SJSA1 (cell line): Measurements from ENCODE around the gene PEMT. TPM values are rescaled to one million over a fixed set of nuclear protein-coding genes. Genes with fewer than 3 reads are reported as not detected.
A peak's percentile ranks its signal among the peaks of the same experiment; 100 is the strongest.

Source experiments
- DNase-seq, 2 experiments: peaks; one replicate each; pipeline ENCODE4 v3.0.0-alpha.2; 2015 to 2020; ENCODE audit warnings: low spot score in 2 of 2, low read depth in 1 of 2
- H3K27ac ChIP-seq: fragments of 250-450 bp; sonication (Bioruptor Pico); 2 replicates; pipeline ENCODE4 v1.5.1; 2020; ENCODE audit warnings: mild to moderate bottlenecking, moderate library complexity
- H3K27me3 ChIP-seq: fragments of 250-450 bp; sonication (Bioruptor Pico); replicated peaks from 2 replicates; pipeline ENCODE4 v1.5.1; 2020; ENCODE audit warnings: mild to moderate bottlenecking, moderate library complexity
- H3K36me3 ChIP-seq: fragments of 250-450 bp; sonication (Bioruptor Pico); 2 replicates; pipeline ENCODE4 v1.5.1; 2020; ENCODE audit warnings: mild to moderate bottlenecking
- H3K4me1 ChIP-seq: fragments of 250-450 bp; sonication (Bioruptor Pico); replicated peaks from 2 replicates; pipeline ENCODE4 v1.6.1; 2021; ENCODE audit warnings: mild to moderate bottlenecking
- H3K4me3 ChIP-seq: fragments of 250-450 bp; sonication (Bioruptor Pico); 2 replicates; pipeline ENCODE4 v1.5.1; 2020; ENCODE audit warnings: mild to moderate bottlenecking
- H3K9me3 ChIP-seq: fragments of 250-450 bp; sonication (Bioruptor Pico); replicated peaks from 2 replicates; pipeline ENCODE4 v1.5.1; 2020; ENCODE audit warnings: mild to moderate bottlenecking
- total RNA-seq: library from RNA; depleted of rRNA; stranded (reverse); fragments of >200 nt; shearing (Covaris generic); gene quantifications from 2 replicates; pipeline ENCODE4 v1.2.3, GENCODE V29; 2014

PEMT gene
- total RNA-seq, 1 experiment from 2014 or later, result 49.2 TPM

DNA sequence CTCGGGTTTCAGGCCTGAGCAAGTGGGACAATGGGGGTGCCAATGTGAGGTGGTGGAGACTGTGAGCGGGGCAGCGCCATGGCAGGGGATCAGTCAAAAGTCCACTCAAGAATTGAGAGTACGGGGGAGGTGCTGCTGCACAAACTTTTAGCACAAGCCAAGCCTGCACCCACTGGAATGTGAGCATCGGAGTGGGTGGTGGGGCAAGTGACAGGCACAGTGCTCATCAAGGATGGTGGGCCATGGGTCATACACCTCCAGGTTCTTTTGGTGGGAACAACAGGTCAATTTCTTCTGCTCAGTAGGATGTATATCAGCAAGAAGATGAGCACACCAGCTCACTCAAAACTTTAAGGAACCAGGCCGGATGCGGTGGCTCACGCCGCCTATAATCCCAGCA lies 32.4 kb upstream of the PEMT start:
- no peaks in the 10 kb centered on the region for H3K27me3 ChIP-seq
- peaks cover 51% of the 10 kb centered on the region for H3K4me1 ChIP-seq
- H3K36me3 ChIP-seq, result no peaks in the 10 kb centered on the region
- no peaks in the 10 kb centered on the region for H3K9me3 ChIP-seq
- no peak overlapping the region for H3K4me3 ChIP-seq
- peak in 1 of 2 experiments; percentile 47 for DNase-seq
- H3K27ac ChIP-seq, result peak overlapping the region; percentile 59

DNA sequence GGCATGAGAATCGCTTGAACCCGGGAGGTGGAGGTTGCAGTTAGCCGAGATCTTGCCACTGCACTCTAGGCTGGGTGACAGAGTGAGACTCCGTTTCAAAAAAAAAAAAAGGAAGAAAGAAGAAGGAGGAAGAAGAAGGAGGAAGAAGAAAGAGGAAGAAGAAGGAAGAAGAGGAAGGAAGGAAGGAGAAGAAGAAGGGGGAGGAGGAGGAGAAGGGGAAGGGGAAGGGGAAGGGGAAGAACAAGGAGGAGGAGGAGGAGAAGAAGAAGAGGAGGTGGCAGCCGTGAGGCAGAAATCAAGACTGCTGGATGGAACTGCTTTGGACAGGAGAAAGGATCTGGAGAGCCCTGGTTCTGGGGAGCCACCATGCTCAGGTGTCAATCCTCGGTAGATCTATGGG lies 29.7 kb upstream of the PEMT start:
- H3K27ac ChIP-seq, result no peak overlapping the region
- peaks cover 70% of the 10 kb centered on the region for H3K4me1 ChIP-seq
- H3K36me3 ChIP-seq, result no peaks in the 10 kb centered on the region
- no peaks in the 10 kb centered on the region for H3K9me3 ChIP-seq
- no peak for DNase-seq
- H3K27me3 ChIP-seq, result no peaks in the 10 kb centered on the region
- H3K4me3 ChIP-seq, result no peak overlapping the region

GRCh38 chr17:17613708-17614114 lies 22.2 kb upstream of the PEMT start:
- peaks cover 23% of the 10 kb centered on the region for H3K4me1 ChIP-seq
- H3K27ac ChIP-seq, result no peak overlapping the region
- H3K36me3 ChIP-seq, result no peaks in the 10 kb centered on the region
- DNase-seq, result peak; percentile 42 to 61
- H3K4me3 ChIP-seq, result no peak overlapping the region
- no peaks in the 10 kb centered on the region for H3K9me3 ChIP-seq
- no peaks in the 10 kb centered on the region for H3K27me3 ChIP-seq

DNA sequence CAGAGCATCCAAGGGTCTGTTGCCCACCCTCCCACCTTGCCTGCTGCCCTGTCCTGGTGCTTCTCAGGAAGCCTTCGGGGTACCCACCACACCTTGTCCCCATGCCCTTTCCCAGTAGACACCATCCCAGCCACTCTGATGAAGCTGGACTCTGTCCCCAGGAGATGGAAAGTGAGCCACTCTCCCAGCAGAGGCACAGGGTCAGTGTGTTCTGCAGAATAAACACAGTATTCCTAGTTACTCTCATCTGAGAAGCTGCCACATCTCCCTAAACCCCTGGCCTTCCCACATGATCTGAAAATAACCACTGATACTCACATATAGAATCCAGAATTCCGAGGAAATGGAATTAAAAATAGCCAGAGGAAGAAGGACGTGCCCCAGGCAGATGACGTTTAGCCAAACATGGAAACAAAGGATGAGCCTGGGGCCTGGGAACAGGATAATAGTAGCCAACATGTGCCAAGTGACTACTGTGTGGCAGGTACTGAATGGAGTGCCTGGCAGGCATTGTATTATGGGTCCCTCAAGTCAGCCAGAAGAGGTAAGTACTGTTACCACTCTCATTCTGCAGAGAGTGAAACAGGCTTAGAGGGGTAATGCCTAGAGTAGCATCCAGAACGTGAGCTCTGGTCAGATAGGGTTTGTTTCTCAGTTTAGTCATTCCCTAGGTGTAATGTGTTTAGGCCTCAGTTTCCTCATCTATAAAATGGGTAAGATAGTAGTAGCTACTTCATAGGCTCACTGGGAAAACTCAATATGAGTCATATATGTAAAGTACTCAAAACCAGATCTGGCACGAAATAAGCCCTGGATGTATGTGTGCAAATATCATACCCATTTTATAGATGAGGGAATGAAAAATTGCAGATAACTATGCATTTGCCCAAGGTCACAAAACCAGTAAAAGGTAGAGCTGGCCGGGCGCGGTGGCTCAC lies 20.8 kb upstream of the PEMT start:
- DNase-seq, result no peak
- no peak overlapping the region for H3K27ac ChIP-seq
- no peak overlapping the region for H3K4me3 ChIP-seq
- H3K4me1 ChIP-seq, result peaks cover 12% of the 10 kb centered on the region
- no peaks in the 10 kb centered on the region for H3K36me3 ChIP-seq
- H3K27me3 ChIP-seq, result no peaks in the 10 kb centered on the region
- no peaks in the 10 kb centered on the region for H3K9me3 ChIP-seq

- H3K27ac ChIP-seq, result no peak overlapping the region
- no peak for DNase-seq
- H3K4me1 ChIP-seq, result peaks cover 28% of the 10 kb centered on the region
- H3K27me3 ChIP-seq, result no peaks in the 10 kb centered on the region
- no peak overlapping the region for H3K4me3 ChIP-seq
- H3K36me3 ChIP-seq, result no peaks in the 10 kb centered on the region
- H3K9me3 ChIP-seq, result no peaks in the 10 kb centered on the region
Measured at GRCh38 chr17:17609121-17609520, 17.6 kb upstream of the PEMT start.

GRCh38 chr17:17606416-17607000 lies 15.0 kb upstream of the PEMT start:
- peaks cover 28% of the 10 kb centered on the region for H3K4me1 ChIP-seq
- DNase-seq, result no peak
- no peaks in the 10 kb centered on the region for H3K27me3 ChIP-seq
- H3K27ac ChIP-seq, result peak overlapping the region; percentile 61
- no peaks in the 10 kb centered on the region for H3K36me3 ChIP-seq
- H3K4me3 ChIP-seq, result no peak overlapping the region
- H3K9me3 ChIP-seq, result no peaks in the 10 kb centered on the region

DNA sequence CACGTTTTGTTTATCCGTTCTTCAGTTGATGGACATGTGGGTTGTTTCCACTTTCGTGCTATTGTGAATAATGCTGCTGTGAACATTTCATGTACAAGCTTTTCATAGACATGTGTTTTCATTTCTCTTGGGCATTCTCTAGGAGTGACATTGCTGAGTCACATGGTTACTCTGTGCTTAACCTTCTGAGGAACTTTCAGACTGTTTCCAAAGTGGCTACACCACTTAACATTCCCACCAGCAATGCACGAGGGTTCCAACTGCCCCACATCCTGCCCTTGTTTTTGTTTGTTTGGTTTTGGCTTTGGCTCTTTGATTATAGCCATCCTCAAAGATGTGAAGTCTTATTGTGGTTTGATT lies 14.2 kb upstream of the PEMT start:
- Histone ChIP-seq H3K4me3 (no peak overlapping the region), H3K27me3 (no peaks in the 10 kb centered on the region), H3K4me1 (peaks cover 28% of the 10 kb centered on the region), H3K27ac (peak overlapping the region; percentile 65), H3K36me3 (no peaks in the 10 kb centered on the region), H3K9me3 (no peaks in the 10 kb centered on the region)
- peak; percentile 77 to 93 for DNase-seq

- H3K9me3 ChIP-seq, result no peaks in the 10 kb centered on the region
- no peaks in the 10 kb centered on the region for H3K27me3 ChIP-seq
- no peak overlapping the region for H3K4me3 ChIP-seq
- peaks cover 28% of the 10 kb centered on the region for H3K4me1 ChIP-seq
- peak overlapping the region; percentile 65 for H3K27ac ChIP-seq
- no peak for DNase-seq
- no peaks in the 10 kb centered on the region for H3K36me3 ChIP-seq
Measured at GRCh38 chr17:17605083-17605728, 13.7 kb upstream of the PEMT start.

GRCh38 chr17:17603895-17604225 lies 12.4 kb upstream of the PEMT start:
- no peaks in the 10 kb centered on the region for H3K27me3 ChIP-seq
- DNase-seq, result no peak
- no peaks in the 10 kb centered on the region for H3K9me3 ChIP-seq
- no peaks in the 10 kb centered on the region for H3K36me3 ChIP-seq
- H3K4me1 ChIP-seq, result peaks cover 28% of the 10 kb centered on the region
- H3K4me3 ChIP-seq, result no peak overlapping the region
- no peak overlapping the region for H3K27ac ChIP-seq

GRCh38 chr17:17603178-17603894 lies 11.8 kb upstream of the PEMT start:
- Histone ChIP-seq H3K4me3 (no peak overlapping the region), H3K36me3 (no peaks in the 10 kb centered on the region), H3K27me3 (no peaks in the 10 kb centered on the region), H3K4me1 (peaks cover 28% of the 10 kb centered on the region), H3K9me3 (no peaks in the 10 kb centered on the region), H3K27ac (no peak overlapping the region)
- no peak for DNase-seq

DNA sequence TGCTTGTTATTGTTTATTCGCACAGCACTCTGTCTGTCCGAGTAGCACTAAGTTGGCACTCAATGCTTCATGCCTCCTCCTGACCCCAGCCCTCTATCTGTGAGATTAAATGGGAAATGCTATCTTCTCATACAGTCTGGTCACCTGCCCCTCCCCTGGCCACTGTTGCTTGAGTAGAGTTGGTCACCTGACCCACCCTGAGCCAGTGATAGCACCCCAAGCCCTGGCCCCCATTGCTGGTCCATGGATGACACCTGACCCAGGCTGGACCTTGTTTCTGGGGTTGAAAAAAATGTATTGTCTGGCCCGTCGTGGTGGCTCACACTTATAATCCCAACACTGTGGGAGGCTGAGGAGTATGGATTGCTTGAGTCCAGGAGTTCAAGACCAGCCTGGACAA lies 8.5 kb upstream of the PEMT start:
- Histone ChIP-seq H3K27me3 (no peaks in the 10 kb centered on the region), H3K4me3 (no peak overlapping the region), H3K36me3 (no peaks in the 10 kb centered on the region), H3K4me1 (peaks cover 2% of the 10 kb centered on the region), H3K9me3 (no peaks in the 10 kb centered on the region), H3K27ac (no peak overlapping the region)
- DNase-seq, result no peak

DNA sequence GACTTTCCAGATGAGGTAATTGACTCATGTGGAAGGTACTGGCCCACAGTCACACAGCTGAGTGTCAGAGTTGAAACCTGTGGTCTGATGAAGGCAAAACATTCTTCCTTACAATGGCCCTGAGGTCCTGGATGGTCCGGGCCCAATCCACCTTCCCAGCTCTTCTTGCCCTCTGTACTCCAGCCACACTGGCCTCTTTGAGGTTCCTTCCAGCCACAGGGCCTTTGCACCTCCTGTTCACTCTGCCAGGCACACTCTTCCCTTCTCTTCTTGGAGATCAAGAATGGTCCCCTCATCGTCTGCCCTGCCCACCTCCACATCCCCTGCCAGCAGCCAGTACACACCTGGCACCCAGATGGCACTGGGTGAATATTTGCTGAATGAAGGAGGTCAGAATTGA lies 6.5 kb upstream of the PEMT start:
- no peaks in the 10 kb centered on the region for H3K9me3 ChIP-seq
- H3K36me3 ChIP-seq, result no peaks in the 10 kb centered on the region
- DNase-seq, result no peak
- H3K27me3 ChIP-seq, result no peaks in the 10 kb centered on the region
- H3K4me3 ChIP-seq, result no peak overlapping the region
- H3K27ac ChIP-seq, result no peak overlapping the region
- H3K4me1 ChIP-seq, result peaks cover under 1% of the 10 kb centered on the region; the same call in 1 of the 2 replicates

DNA sequence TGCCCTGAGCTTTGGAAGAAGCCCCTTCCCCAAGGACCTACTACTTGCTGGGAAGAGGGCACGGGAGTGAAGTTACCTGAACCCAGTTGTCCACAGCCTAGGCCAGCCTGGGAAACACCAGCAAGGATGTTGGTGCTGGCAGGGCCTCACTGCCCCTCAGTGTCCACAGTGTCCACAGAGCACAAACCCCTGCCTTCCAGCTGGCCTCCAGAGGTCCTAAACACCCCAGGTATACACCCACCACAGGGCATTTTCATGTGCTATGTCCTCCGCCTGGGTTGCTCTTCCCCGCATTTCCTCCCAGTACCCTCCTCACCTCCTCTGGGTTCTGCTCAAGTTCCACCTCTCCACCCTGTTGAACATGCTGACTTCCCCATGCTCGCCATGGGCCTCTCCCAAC lies 4.2 kb upstream of the PEMT start:
- Histone ChIP-seq H3K9me3 (no peaks in the 10 kb centered on the region), H3K27me3 (no peaks in the 10 kb centered on the region), H3K4me3 (no peak overlapping the region), H3K4me1 (peaks cover 10% of the 10 kb centered on the region), H3K27ac (no peak overlapping the region), H3K36me3 (no peaks in the 10 kb centered on the region)
- no peak for DNase-seq

- Histone ChIP-seq H3K4me3 (no peak overlapping the region), H3K4me1 (peaks cover 17% of the 10 kb centered on the region), H3K36me3 (no peaks in the 10 kb centered on the region), H3K9me3 (no peaks in the 10 kb centered on the region), H3K27me3 (no peaks in the 10 kb centered on the region), H3K27ac (no peak overlapping the region)
- DNase-seq, result no peak
Measured at GRCh38 chr17:17593222-17593620, 1.7 kb upstream of the PEMT start.
